HepG2 (cell line): ENCODE data around the gene ALDH4A1. TPM values are rescaled to one million over a fixed set of nuclear protein-coding genes. Genes with fewer than 3 reads are reported as not detected.

Source experiments
- BATF2 ChIP-seq: sonication (generic); formaldehyde crosslinking; IDR thresholded peaks from 2 replicates; pipeline ENCODE4 v1.8.0; 2022; ENCODE audit warnings: mild to moderate bottlenecking, missing genetic modification reagents, moderate library complexity
- HMGXB3 ChIP-seq: sonication (generic); formaldehyde crosslinking; IDR thresholded peaks from 2 replicates; pipeline ENCODE4 v1.4.0; 2020; ENCODE audit warnings: missing genetic modification reagents, borderline replicate concordance
- HNF1B ChIP-seq: sonication (generic); formaldehyde crosslinking; IDR thresholded peaks from 2 replicates; pipeline ENCODE4 v1.5.1; 2020; ENCODE audit warnings: mild to moderate bottlenecking, moderate library complexity, missing genetic modification reagents
- HOXD1 ChIP-seq: sonication (generic); formaldehyde crosslinking; IDR thresholded peaks from 2 replicates; pipeline ENCODE4 v1.5.0; 2020; ENCODE audit warnings: missing genetic modification reagents
- KDM4B ChIP-seq: sonication (generic); formaldehyde crosslinking; IDR thresholded peaks from 2 replicates; pipeline ENCODE4 v1.4.0; 2020; ENCODE audit warnings: missing genetic modification reagents
- NFYC ChIP-seq: IDR thresholded peaks from 2 replicates; pipeline ENCODE4 v1.6.1; 2016; ENCODE audit warnings: missing genetic modification reagents, missing compliant biosample characterization
- NKX3-1 ChIP-seq: sonication (generic); formaldehyde crosslinking; IDR thresholded peaks from 2 replicates; pipeline ENCODE4 v1.5.0; 2020; ENCODE audit warnings: missing genetic modification reagents
- PAX8 ChIP-seq: sonication (generic); formaldehyde crosslinking; IDR thresholded peaks from 2 replicates; pipeline ENCODE4 v1.8.0; 2022; ENCODE audit warnings: mild to moderate bottlenecking, missing genetic modification reagents, borderline replicate concordance
- PCBP1 ChIP-seq: fragments of 200-400 bp; formaldehyde crosslinking; IDR thresholded peaks from 2 replicates; pipeline ENCODE4 v1.6.1; 2017; ENCODE audit warnings: mild to moderate bottlenecking, low read depth, low read length, borderline replicate concordance
- PTBP1 ChIP-seq: fragments of 200-400 bp; formaldehyde crosslinking; IDR thresholded peaks from 2 replicates; pipeline ENCODE4 v1.6.1; 2018; ENCODE audit warnings: low read length, low read depth; ENCODE audit not compliant: poor library complexity, severe bottlenecking
- RFXANK ChIP-seq: IDR thresholded peaks from 2 replicates; pipeline ENCODE4 v1.6.1; 2016
- SMARCC2 ChIP-seq: fragments of 450-650 bp; IDR thresholded peaks from 2 replicates; pipeline ENCODE4 v1.6.1; 2017; ENCODE audit warnings: antibody characterized with exemption, mild to moderate bottlenecking
- SMC3 ChIP-seq: IDR thresholded peaks from 2 replicates; pipeline ENCODE4 v1.6.1; 2011; ENCODE audit warnings: low read length, improper control_type of control experiment
- TBP ChIP-seq: sonication (generic); formaldehyde crosslinking; IDR thresholded peaks from 2 replicates; pipeline ENCODE4 v1.5.0; 2020; ENCODE audit warnings: missing genetic modification reagents
- TOE1 ChIP-seq: sonication (generic); formaldehyde crosslinking; IDR thresholded peaks from 2 replicates; pipeline ENCODE4 v1.4.0; 2020; ENCODE audit warnings: mild to moderate bottlenecking, missing genetic modification reagents
- ZBTB38 ChIP-seq: sonication (generic); formaldehyde crosslinking; IDR thresholded peaks from 2 replicates; pipeline ENCODE4 v1.5.1; 2020; ENCODE audit warnings: mild to moderate bottlenecking, missing genetic modification reagents
- ZFP36L2 ChIP-seq: sonication (generic); formaldehyde crosslinking; IDR thresholded peaks from 2 replicates; pipeline ENCODE4 v1.4.0; 2020; ENCODE audit warnings: missing genetic modification reagents
- ZNF280B ChIP-seq: sonication (generic); formaldehyde crosslinking; IDR thresholded peaks from 2 replicates; pipeline ENCODE4 v1.5.0; 2020; ENCODE audit warnings: missing genetic modification reagents, mild to moderate bottlenecking, borderline replicate concordance
- ZNF432 ChIP-seq: sonication (generic); formaldehyde crosslinking; IDR thresholded peaks from 2 replicates; pipeline ENCODE4 v1.5.0; 2020; ENCODE audit warnings: missing genetic modification reagents, mild to moderate bottlenecking, borderline replicate concordance
- ZNF546 ChIP-seq: sonication (generic); formaldehyde crosslinking; conservative IDR thresholded peaks from 2 replicates; pipeline ENCODE4 v1.8.1; 2023; ENCODE audit warnings: mild to moderate bottlenecking, missing genetic modification reagents
- ZNF660 ChIP-seq: sonication (generic); formaldehyde crosslinking; IDR thresholded peaks from 2 replicates; pipeline ENCODE4 v1.5.1; 2020; ENCODE audit warnings: mild to moderate bottlenecking, low read depth, missing genetic modification reagents, borderline replicate concordance
- ZNF674 ChIP-seq: sonication (generic); formaldehyde crosslinking; IDR thresholded peaks from 2 replicates; pipeline ENCODE4 v1.5.0; 2020; ENCODE audit warnings: low read depth, mild to moderate bottlenecking, missing genetic modification reagents
- ZNF777 ChIP-seq: sonication (generic); formaldehyde crosslinking; IDR thresholded peaks from 2 replicates; pipeline ENCODE4 v1.4.0; 2020; ENCODE audit warnings: missing genetic modification reagents
- polyA plus RNA-seq, 8 experiments: library from polyadenylated mRNA; depleted of rRNA in 3 of 8; stranded (reverse) in 7 of 8; unstranded in 1 of 8; fragments of >200 nt; fragmentation: Illumina TruSeq in 4 of 8; extraction: Trizol in 4 of 8; gene quantifications; 2 replicates each; pipeline versions ENCODE4 v1.2.1 to v1.2.3, GENCODE V29; 2011 to 2016; ENCODE audit warnings: low read depth in 4 of 8, missing spikeins in 1 of 8, mixed read lengths in 1 of 8; ENCODE audit not compliant: insufficient read depth in 1 of 8
- total RNA-seq, 5 experiments: library from RNA; depleted of rRNA; stranded (reverse); fragments of >200 nt; fragmentation: Illumina TruSeq; extraction: Trizol; gene quantifications; 2 replicates each; pipeline ENCODE4 v1.2.3, GENCODE V29; 2016; ENCODE audit warnings: low read depth in 1 of 5

ALDH4A1 gene
- total and polyA plus RNA-seq, 2 of the 13 experiments (the other 11 are each of a cell fraction or from before 2014, with no cell fraction given) = 76.4 to 240 TPM

GRCh38 chr1:18901147-18901951, 1.0 kb downstream of the ALDH4A1 start (continued):
- TF ChIP-seq ZNF546 (CRISPR knock-in tag) = no peak
- TF ChIP-seq TOE1 = no peak
- no peak for TF ChIP-seq ZNF432 (CRISPR knock-in tag)
- TF ChIP-seq PCBP1 = no peak
- peak; percentile 96 for TF ChIP-seq HNF1B
- peak; percentile 35; the same call in 1 of the 2 replicates for TF ChIP-seq ZNF777 (CRISPR knock-in tag)
- no peak for TF ChIP-seq PAX8 (CRISPR knock-in tag)
- peak; percentile 37; the same call in 1 of the 2 replicates for TF ChIP-seq KDM4B (CRISPR knock-in tag)
- no peak for TF ChIP-seq ZFP36L2 (CRISPR knock-in tag)
- no peak for TF ChIP-seq ZNF674
- no peak for TF ChIP-seq ZNF660 (CRISPR knock-in tag)
- TF ChIP-seq ZNF280B (CRISPR knock-in tag) = no peak
- TF ChIP-seq BATF2 (CRISPR knock-in tag) = no peak
- no peak for TF ChIP-seq SMARCC2
- TF ChIP-seq NKX3-1 (CRISPR knock-in tag) = no peak
- peak; percentile 70; the same call in 1 of the 2 replicates for TF ChIP-seq HMGXB3
- peak; percentile 50; the same call in 1 of the 2 replicates for TF ChIP-seq ZBTB38 (CRISPR knock-in tag)
- peak; percentile 34; the same call in 1 of the 2 replicates for TF ChIP-seq RFXANK (CRISPR knock-in tag)
- no peak for TF ChIP-seq TBP
- TF ChIP-seq NFYC = peak; percentile 29; the same call in 1 of the 2 replicates
- TF ChIP-seq SMC3 = no peak
- TF ChIP-seq HOXD1 (CRISPR knock-in tag) = peak; percentile 71; the same call in 1 of the 2 replicates
- TF ChIP-seq PTBP1 = no peak
